GM19438 (cell line): Measurements from ENCODE around the gene PPP1R15B.
"Not testable (repeated sequence)": the region's sequence is repeated elsewhere in the genome, so short reads cannot be mapped to it uniquely, and the experiment has no call there.

Experiments
- ATAC-seq: cut with Tn5 transposase; IDR thresholded peaks from one replicate; pipeline ENCODE4 v1.9.1; 2021; ENCODE audit warnings: low read depth; ENCODE audit not compliant: unreplicated experiment

Gene PPP1R15B

DNA sequence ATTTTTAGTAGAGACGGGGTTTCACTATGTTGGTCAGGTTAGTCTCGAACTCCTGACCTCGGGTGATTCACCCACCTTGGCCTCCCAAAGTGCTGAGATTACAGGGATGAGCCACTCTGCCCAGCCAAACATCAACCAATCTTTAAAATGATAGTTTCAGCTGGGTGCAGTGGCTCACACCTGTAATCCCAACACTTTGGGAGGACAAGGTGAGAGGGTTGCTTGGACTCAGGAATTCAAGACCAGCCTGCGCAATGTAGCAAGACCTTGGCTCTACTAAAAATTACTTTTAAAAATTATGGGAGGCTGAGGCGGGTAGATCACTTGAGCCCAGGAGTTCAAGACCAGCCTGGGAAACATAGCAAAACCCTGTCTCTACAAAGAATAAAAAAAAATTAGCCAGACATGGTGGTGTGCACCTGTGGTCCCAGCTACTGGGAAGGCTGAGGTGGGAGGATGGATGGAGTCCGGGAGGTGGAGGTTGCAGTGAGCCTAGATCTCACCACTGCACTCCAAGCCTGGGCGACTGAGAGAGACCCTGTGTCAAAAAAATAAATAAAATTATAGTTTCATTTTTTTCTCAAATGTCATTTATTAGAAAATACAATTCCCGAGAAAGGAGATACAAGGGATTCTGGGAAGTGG lies 10.6 kb upstream of the PPP1R15B start:
- not testable (repeated sequence) for ATAC-seq

DNA sequence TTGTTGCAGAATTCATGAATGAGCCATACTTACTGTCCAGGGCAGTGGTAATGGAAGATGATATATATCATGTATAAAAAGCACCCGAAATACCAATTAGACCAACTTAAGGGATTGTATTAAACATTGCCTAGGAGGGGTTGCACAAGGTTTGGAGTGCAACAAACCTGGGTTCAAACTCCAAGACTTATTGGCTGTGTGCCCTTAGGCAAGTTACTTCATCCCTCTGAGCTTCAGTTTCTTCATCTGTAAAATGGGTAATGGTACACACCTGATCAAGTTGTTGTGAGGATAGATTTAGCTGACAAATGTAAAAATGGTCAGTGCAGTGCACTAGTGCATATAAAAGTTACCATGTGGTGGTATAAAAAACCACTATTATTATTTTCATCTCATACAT lies 9.8 kb upstream of the PPP1R15B start:
- ATAC-seq = no peak

DNA sequence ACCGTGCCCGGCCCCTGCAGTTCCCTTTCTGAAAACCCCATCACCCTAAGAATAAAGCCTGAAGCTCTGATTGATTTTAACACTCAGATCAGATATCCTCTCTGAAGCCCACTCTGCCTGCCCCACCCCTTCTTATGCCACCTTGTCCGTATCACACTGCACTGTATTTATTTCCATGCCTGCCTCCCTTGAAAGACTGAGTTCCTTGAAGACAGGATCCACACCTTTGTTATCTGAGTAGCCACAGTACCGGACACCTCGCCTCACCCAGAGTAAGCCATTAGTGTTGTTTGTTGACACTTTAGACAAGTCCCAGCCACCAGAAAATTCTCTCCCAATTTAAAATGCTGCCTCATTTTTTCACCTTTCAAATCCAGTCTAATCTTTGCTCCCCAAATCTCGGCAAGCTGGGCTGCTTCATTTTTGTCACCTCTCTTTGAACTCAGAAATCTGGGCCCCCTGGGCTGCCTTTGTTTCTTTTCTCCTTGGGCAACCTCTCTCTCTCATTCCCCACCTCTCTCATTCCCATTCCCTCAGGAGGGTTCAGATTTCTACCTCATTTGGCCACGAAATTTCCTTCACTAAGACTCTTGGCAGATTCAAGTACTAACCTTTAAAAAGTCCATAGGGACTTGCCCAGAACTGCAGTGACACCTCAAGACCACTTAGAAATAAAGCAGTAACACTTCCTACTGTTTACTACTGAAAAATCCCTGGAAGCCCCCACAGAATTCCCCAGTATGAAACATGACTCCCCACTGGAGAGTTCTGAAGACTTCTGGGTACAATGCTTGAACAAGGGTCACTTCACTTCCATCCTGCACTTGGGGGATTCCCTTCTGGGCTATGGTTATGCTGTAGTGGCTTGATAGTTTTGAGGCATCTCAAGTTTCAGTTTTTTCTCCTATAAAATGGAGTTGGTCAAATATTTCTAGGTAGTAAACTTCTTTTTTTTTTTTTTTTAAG lies 8.7 kb upstream of the PPP1R15B start:
- no peak for ATAC-seq

DNA sequence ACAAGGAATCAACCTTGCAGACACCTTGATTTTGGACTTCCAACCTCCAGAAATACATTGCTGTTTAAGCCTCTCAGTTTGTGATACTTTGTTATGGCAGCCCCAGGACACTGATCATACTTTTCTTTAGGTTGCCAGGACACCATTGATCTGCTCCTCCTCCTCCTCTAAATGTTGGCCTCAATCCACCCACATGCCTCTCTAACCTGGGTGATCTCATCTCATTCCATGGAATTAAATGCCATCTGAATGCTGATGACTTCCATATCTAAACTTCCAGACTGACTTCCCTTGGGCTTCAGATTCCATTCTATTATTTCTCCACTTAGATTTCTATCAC lies 7.4 kb upstream of the PPP1R15B start:
- ATAC-seq = no peak

DNA sequence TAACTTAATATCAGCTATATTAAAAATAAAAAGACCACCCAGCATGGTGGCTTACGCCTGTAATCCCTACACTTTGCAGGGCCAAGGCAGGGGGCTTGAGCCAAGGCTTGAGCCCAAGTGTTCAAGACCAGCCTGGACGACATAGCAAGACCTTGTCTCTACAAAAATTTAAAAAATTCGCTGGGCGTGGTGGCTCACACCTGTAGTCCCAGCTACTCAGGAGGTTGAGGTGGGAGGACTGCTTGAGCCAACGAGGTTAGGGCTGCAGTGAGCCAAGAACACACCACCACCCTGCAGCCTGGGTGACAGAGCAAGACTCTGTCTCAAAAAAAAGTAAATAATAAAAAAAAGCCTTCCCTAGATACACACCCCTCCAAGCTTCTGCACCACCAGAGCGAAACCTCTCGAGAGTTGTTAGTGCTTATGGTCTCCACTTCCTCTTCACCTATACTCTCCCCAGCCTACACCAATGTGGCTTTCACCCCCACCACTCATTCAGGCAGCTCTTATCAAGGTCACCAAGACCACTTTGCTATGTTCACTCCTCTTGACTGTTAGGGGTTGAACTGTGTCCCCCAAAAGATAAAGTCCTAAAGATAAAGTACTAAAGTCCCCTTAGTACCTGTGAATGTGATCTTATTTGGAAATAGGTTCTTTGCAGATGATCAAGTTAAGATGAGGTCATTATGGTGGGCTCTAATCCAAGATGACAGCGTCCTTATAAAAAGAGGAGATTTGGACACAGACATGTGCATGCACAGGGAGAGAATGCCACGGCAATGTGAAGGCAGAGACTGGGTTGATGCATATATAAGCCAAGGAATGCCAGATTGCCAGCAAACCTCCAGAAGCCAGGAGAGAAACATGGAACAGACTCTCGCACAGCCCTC lies 6.8 kb upstream of the PPP1R15B start:
- ATAC-seq = no peak

DNA sequence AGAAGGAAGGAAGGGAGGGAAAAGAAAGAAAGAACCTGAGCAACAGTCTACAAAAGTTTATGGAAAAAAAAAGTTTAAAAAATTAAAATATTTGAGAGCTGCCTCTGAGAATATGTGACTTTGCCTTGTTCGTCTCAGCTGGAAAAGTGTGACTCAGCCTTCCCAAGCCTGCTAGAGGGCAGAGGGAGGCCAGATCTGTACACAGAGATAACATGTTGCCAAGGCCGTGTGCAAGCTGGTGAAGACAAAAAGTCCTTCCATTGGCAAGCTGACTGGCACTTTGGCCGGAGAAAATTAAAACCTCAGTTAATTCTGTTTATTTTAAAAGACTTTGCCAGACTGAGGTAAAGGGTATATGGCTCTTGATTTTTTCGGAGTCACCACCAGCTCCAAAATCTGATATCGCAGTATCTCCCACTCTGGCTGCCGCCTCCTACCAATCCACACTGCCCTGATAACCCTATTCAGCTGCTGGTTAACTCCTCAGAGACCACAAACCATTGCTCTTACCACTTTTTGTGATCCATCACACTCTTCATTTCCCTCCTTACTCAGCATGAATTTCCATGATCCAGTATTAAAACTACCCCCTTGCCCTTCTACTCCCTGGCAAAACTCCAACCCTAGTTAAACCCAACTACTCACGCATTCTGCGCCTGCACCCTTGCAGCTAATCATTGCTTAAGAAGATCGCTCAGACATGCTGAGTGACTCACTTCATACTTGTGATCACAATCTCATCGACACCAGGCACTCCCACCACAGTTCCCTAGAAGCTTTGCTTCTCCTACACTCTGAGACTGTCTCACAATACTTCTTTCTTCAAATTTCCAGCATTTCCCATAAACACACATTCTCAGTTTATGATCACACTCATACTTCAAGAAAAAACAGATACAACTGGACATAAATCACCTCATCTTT lies 5.7 kb upstream of the PPP1R15B start:
- ATAC-seq = no peak

DNA sequence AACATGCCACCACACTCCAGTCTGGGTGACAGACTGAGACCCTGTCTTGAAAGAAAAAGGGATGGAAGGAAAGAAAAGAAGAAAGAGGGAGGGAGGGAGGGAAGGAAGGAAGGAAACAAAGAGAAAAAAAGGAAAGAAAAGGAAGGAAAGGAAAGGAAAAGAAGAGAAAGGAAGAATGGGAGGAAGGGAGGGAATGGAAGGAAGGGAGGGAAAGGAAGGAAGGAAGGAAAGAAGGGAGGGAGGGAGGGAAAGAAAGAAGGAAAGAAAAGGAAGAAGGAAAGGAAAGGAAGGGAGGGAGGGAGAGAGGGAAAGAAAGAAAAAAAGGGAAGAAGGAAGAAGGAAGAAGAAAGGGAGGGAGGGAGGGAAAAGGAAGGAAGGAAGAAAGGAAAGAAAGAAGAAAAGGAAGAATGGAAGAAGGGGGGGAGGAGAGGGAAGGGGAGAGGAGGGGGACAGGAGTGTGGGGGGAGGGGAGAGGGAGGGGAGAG lies 5.0 kb upstream of the PPP1R15B start:
- ATAC-seq = no peak

DNA sequence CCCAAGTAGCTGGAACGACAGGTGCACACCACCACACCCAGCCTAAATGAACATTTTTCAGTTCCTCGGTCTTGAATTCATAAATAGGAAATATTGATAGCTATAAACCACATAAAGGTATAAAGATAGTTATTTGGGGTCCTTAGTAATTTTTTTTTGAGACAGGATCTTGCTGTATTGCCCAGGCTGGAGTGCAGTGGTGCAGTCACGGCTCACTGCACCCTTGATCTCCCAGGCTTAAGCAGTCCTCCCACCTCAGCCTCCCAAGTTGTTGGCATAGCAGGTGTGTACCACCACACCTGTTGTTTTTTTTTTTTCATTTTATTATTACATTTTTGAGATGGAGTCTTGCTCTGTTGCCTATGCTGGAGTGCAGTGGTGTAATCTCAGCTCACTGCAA lies 3.7 kb upstream of the PPP1R15B start:
- no peak for ATAC-seq

DNA sequence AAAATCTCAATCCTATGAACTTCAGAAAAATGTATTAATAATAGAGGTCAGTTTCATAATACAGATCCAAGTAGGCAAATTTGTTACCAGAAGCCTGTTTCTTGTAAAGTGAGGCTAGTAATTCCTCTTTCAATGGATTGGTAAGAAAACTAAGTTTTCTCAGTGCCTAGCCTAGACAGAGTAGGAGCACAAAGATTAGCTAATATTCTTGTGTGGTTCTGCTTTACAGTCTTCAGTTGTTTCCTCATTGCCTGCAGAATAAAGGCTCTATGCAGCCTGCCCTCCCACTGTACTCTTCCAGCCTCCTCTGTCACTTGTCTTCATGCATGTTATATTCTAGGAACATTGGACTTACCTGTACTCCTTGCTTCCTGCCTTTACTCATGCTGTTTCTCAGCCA lies 2.4 kb upstream of the PPP1R15B start:
- ATAC-seq = no peak

DNA sequence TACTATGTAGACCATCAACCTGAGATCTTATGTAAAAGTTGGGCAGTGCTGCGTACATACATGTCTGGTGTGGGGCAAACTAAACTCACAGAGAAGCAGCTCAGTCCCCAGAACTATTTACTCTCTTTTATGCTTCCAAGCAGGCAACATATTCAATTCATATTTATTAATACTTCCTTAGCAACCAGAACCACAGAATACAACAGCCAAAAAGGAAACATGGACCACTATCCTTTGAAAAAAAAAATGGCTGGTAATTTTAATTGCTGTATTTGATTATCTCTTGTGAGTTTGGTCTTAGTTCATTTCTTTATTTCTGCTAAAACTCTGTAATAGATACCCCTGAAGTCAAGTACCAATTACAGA lies 1.5 kb upstream of the PPP1R15B start:
- no peak for ATAC-seq

DNA sequence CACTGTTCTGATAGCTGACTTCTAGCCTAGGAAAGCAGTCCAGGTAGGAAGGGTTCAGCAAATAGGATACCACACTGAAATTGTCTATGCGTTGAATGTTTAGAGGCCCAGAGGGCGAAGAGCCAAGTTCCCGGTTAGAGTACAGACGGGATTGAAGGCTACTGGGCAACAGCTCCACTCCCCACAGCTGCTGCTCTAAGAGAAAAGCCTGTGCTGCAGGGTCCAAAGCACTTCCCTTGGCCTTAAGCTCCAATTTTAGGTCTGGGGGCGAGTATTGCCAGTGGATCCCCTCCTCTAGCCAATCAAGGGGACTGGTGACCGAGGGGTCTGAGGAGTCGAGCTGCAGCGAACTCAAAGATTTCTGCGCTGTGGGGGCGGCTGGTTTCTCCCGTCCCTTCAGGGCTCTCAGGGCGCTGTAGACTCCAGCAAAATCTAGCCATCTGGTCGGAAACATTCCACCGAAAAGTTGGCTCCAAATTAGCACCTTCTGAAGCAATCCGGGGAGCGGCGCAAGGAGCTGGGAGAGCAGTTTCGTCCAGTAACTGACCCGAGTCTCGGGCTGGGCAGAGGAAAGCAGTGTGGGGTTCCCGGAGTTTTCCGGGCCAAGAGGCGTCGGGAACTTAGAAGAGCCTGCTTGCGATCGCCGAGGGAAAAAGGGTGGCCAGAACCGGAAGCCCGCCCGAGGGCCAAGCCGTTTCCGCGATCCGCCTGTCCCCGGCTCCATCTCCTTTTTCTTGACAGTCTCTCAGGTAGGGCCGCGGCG lies 748 bp downstream of the PPP1R15B start:
- ATAC-seq = peak; percentile 30

DNA sequence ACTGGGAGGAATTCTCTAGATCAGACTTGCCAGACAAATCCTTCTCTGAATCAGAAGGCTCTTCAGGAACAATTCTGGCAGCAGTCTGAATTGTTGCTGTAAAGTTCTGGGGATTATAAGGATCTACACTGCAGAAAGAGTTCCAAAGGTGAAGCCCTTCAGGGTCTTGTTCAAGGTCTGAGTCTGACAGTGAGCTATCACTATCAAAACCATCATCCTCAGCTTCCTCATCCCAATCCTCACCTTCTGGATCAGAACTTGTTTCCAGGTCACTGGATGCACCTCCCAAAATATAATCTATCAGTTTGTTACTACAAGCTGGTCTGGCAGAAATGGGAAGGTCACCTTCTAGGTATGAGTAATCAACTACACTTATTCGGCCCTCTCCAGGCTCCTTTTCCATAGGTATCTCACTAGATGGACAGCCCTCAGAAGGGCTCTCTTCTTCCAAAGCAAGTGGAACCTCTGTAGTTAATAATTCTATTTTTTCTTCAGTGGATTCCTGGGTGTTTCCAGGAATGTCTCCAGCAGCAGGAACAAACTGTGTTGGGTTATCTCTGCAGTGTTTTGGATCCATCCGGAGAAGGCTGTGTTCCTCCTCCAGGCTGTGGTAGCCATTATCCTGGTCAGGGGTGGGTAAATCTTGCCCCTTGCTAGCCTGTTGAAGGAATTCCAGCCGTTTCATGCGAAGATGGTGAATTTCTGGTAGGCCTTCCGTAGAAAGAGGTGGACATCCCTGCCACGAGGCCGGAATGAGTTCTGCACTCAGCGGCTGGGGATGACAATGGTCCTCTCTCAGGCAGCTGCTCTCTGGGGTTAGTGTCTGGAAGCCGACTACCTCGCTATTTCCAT lies 1.6 kb downstream of the PPP1R15B start:
- ATAC-seq = no peak

DNA sequence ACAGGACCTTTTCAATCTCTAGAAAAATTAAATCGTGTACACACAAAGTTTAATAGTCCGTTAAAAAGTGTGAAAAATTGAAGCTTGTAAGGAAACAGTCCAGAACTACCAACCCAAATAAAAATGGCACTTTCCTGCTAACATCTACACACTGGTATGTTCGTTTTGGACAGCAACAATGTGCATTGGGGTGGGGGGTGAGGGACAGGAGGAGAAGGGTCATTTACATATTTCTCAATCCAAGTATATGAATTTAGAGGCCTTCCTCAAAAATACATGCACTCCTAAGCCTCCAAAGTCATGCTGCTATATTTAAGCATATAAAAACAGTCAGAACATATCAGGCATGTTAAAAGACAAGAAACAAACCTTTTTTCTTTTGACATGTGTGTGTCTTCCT lies 2.5 kb downstream of the PPP1R15B start:
- no peak for ATAC-seq

DNA sequence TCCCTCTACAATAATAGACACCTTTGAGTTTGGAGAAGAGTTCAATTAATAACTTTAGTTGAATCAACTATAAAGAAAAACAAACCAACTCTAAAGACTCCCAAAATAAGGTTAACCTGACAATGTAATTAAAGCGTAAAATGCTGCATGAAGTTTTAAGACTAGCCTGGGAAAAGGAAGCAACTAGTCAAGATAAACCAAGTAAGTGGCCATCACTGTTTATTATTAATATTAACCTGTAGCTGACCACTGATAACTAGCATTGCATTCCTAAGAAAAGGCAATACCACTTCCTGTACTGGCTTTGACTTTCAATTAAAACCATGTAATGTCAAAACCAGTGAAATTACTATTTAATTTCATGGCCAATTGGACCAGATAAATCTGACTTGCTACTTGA lies 3.0 kb downstream of the PPP1R15B start:
- ATAC-seq = no peak

DNA sequence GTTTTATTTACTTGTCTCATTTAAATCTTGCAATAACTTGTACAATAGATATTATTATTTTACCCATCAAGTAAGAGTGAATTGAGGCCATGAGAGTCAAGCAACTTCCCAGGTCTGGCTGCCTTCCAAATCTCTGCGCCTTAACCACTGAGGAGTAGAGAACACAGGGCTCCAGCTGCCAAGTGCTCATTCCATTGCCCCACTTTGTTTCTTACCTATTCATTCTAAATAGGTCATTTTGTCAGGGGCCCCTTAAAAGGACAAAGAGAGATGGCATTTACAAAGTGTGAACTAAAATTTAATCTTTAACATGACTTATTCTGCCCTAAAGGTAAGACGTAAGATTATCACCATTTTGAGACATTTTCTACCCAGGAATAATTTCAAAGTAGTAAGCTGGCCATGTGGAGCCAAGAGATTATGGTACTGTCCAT lies 3.5 kb downstream of the PPP1R15B start:
- ATAC-seq = no peak

DNA sequence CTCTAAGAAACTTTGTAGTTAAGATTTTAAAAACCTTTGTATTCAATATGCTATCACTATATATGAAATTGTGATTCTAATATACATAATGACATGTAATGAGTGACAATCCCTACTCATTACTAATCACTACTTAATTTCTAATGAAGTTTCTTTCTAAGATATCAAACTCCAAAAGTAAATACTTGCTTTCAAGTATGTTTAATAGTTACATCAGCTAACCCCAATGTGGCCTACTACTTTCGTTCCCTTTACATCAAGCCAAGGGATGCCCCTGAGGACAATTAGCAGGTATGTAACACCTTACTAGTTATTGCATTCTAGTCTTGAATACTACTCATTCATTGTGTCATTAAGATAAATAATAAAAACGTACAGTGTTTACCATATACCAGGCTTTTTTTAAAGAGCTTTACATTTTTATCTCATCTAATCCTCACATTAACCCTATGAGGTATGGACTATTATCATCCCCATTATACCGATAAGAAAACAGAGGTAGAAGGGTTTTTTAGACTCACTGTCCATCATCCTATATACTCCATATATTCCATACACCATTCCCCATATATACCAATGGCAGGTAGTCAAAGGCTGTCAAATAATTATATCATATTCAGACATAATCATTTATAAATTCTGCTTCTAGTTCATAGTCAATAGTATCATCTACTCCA lies 4.2 kb downstream of the PPP1R15B start:
- ATAC-seq = no peak

DNA sequence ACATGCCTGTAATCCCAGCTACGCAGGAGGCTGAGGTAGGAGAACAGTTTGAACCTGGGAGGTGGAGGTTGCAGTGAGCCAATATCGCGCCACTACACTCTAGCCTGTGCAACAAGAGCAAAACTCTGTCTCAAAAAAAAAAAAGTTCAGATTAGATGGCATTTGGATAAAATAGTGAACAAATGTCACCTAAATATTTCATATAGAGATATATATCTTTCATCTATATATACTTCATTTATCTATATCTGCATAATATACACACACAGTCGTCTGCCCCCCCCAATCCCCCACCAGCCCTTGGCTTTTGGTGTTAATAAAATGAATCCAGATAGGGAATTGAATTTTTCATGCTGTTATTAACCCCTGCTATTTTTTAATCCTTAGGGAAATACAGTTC lies 5.0 kb downstream of the PPP1R15B start:
- ATAC-seq = no peak

DNA sequence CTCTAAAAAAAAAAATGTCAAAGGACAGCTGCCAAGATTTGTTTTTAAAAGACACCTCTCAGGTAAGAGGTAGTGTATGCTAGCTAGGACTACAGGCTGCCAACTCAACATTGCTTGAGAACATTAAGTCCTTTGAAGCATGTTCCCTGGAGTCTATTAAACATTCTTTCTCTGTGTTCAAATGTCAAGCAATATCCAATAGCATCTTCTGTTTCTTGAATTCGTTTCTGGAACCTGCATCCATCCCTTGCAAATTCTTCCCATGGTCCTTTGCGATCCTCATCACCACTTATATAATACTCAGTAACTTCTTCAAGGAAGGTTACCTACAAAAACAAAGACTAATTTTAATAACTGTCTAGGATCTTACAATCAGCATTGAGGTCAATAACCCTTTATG lies 5.6 kb downstream of the PPP1R15B start:
- no peak for ATAC-seq
